ENCODE results near the gene AP2M1.
"Not testable (repeated sequence)": the region's sequence is repeated elsewhere in the genome, so short reads cannot be mapped to it uniquely, and the experiment has no call there.

Gene AP2M1

GRCh38 chr3:184156522-184156955, 18.1 kb upstream of the AP2M1 start:
- no peak for DNase-seq (ENCODE audit: low read depth in 4 of 4, low spot score in 1 of 4)

- DNase-seq (ENCODE audit: low read depth in 4 of 4, low spot score in 1 of 4) = no peak
Measured at GRCh38 chr3:184157206-184157605, 17.4 kb upstream of the AP2M1 start.

GRCh38 chr3:184158404-184158803, 16.3 kb upstream of the AP2M1 start:
- DNase-seq (ENCODE audit: low read depth in 4 of 4, low spot score in 1 of 4) = no peak

GRCh38 chr3:184160456-184160855, 14.2 kb upstream of the AP2M1 start:
- DNase-seq (ENCODE audit: low read depth in 4 of 4, low spot score in 1 of 4) = no peak

GRCh38 chr3:184162571-184163070, 12.0 kb upstream of the AP2M1 start:
- not testable (repeated sequence) for DNase-seq (ENCODE audit: low read depth in 4 of 4, low spot score in 1 of 4)

- no peak for DNase-seq (ENCODE audit: low read depth in 4 of 4, low spot score in 1 of 4)
Measured at GRCh38 chr3:184164648-184165330, 9.9 kb upstream of the AP2M1 start.

GRCh38 chr3:184165543-184165942, 9.1 kb upstream of the AP2M1 start:
- DNase-seq (ENCODE audit: low read depth in 4 of 4, low spot score in 1 of 4) = no peak

- no peak for DNase-seq (ENCODE audit: low read depth in 4 of 4, low spot score in 1 of 4)
Measured at GRCh38 chr3:184166671-184167070, 8.0 kb upstream of the AP2M1 start.

GRCh38 chr3:184167786-184168185, 6.9 kb upstream of the AP2M1 start:
- no peak for DNase-seq (ENCODE audit: low read depth in 4 of 4, low spot score in 1 of 4)

GRCh38 chr3:184168363-184169120, 6.1 kb upstream of the AP2M1 start:
- no peak for DNase-seq (ENCODE audit: low read depth in 4 of 4, low spot score in 1 of 4)

GRCh38 chr3:184169896-184170875, 4.5 kb upstream of the AP2M1 start:
- DNase-seq (ENCODE audit: low read depth in 4 of 4, low spot score in 1 of 4) = no peak

- DNase-seq (ENCODE audit: low read depth in 4 of 4, low spot score in 1 of 4) = no peak
Measured at GRCh38 chr3:184171562-184171961, 3.1 kb upstream of the AP2M1 start.

- no peak for DNase-seq (ENCODE audit: low read depth in 4 of 4, low spot score in 1 of 4)
Measured at GRCh38 chr3:184172681-184173373, 1.8 kb upstream of the AP2M1 start.

- no peak for DNase-seq (ENCODE audit: low read depth in 4 of 4, low spot score in 1 of 4)
Measured at GRCh38 chr3:184173374-184173722, 1.3 kb upstream of the AP2M1 start.

GRCh38 chr3:184174284-184174645, 390 bp upstream of the AP2M1 start:
- no peak for DNase-seq (ENCODE audit: low read depth in 4 of 4, low spot score in 1 of 4)

GRCh38 chr3:184175506-184175905, 851 bp downstream of the AP2M1 start:
- no peak for DNase-seq (ENCODE audit: low read depth in 4 of 4, low spot score in 1 of 4)

GRCh38 chr3:184175981-184176376, 1.3 kb downstream of the AP2M1 start:
- no peak for DNase-seq (ENCODE audit: low read depth in 4 of 4, low spot score in 1 of 4)

GRCh38 chr3:184176377-184177330, 2.0 kb downstream of the AP2M1 start:
- no peak for DNase-seq (ENCODE audit: low read depth in 4 of 4, low spot score in 1 of 4)

- no peak for DNase-seq (ENCODE audit: low read depth in 4 of 4, low spot score in 1 of 4)
Measured at GRCh38 chr3:184177331-184177731, 2.7 kb downstream of the AP2M1 start.

Measured in stimulated activated CD4-positive, alpha-beta T cell treated with anti-CD3 and anti-CD28 coated beads, Interleukin-1b, Interleukin-23, amount 100 ng/mL, for 24 hours (primary cell).